GM23338 (cell line): ENCODE results near the gene DNAJC4. TPM values are rescaled to one million over a fixed set of nuclear protein-coding genes. Genes with fewer than 3 reads are reported as not detected.

Experiments
- ATAC-seq: fragments of 200-7000 bp; cut with Tn5 transposase; 3 replicates; pipeline ENCODE4 v1.9.1; 2020
- DNase-seq: peaks from one replicate; pipeline ENCODE4 v3.0.0-alpha.2; 2015; ENCODE audit warnings: low spot score
- H2AFZ ChIP-seq: fragments of 200-600 bp; sonication (generic); 2 replicates; pipeline ENCODE4 v1.8.0; 2016; ENCODE audit warnings: antibody characterized with exemption, mild to moderate bottlenecking, moderate library complexity
- H3F3A ChIP-seq: fragments of 200-600 bp; sonication (generic); replicated peaks from 2 replicates; pipeline ENCODE4 v1.8.0; 2017; ENCODE audit warnings: antibody characterized with exemption, mixed run types, low read depth
- H3K27ac ChIP-seq: fragments of 200-600 bp; sonication (generic); 2 replicates; pipeline ENCODE4 v1.6.1; 2016; ENCODE audit warnings: low read depth
- H3K27me3 ChIP-seq: fragments of 200-600 bp; sonication (generic); 2 replicates; pipeline ENCODE4 v1.8.0; 2016; ENCODE audit warnings: mild to moderate bottlenecking, mixed run types, moderate library complexity; ENCODE audit not compliant: insufficient read depth
- H3K36me3 ChIP-seq: fragments of 200-600 bp; sonication (generic); 2 replicates; pipeline ENCODE4 v1.8.0; 2016; ENCODE audit warnings: mild to moderate bottlenecking; ENCODE audit not compliant: insufficient read depth
- H3K4me1 ChIP-seq: fragments of 200-600 bp; sonication (generic); 2 replicates; pipeline ENCODE4 v1.8.0; 2016; ENCODE audit warnings: mild to moderate bottlenecking, moderate library complexity; ENCODE audit not compliant: insufficient read depth
- H3K4me2 ChIP-seq: fragments of 200-600 bp; sonication (generic); 2 replicates; pipeline ENCODE4 v1.7.1; 2017; ENCODE audit warnings: mixed run types
- H3K4me3 ChIP-seq: fragments of 200-600 bp; sonication (generic); 2 replicates; pipeline ENCODE4 v1.6.1; 2016; ENCODE audit warnings: mixed run types
- H3K79me2 ChIP-seq: fragments of 200-600 bp; sonication (generic); replicated peaks from 2 replicates; pipeline ENCODE4 v1.8.0; 2017; ENCODE audit warnings: mild to moderate bottlenecking; ENCODE audit not compliant: insufficient read depth
- H3K9me2 ChIP-seq: fragments of 200-600 bp; sonication (generic); 2 replicates; pipeline ENCODE4 v1.8.0; 2017; ENCODE audit not compliant: insufficient read depth
- H4K20me1 ChIP-seq: fragments of 200-600 bp; sonication (generic); replicated peaks from 2 replicates; pipeline ENCODE4 v1.8.0; 2017; ENCODE audit warnings: mild to moderate bottlenecking; ENCODE audit not compliant: insufficient read depth
- H3K27ac Mint-ChIP-seq: 2 replicates; pipeline ENCODE4 v1.8.0; 2020; ENCODE audit warnings: inconsistent platforms, mild to moderate bottlenecking, moderate library complexity, mixed read lengths
- H3K27me3 Mint-ChIP-seq: 3 replicates; pipeline ENCODE4 v1.8.0; 2022; ENCODE audit warnings: low read depth, mild to moderate bottlenecking, moderate library complexity, mixed read lengths, inconsistent platforms; ENCODE audit not compliant: insufficient read depth, poor library complexity
- H3K36me3 Mint-ChIP-seq: 3 replicates; pipeline ENCODE4 v1.8.0; 2021; ENCODE audit warnings: low read depth, mild to moderate bottlenecking, inconsistent platforms, moderate library complexity, mixed read lengths
- H3K4me1 Mint-ChIP-seq: 3 replicates; pipeline ENCODE4 v1.8.0; 2020; ENCODE audit warnings: mild to moderate bottlenecking, inconsistent platforms, mixed read lengths
- H3K4me3 Mint-ChIP-seq: 3 replicates; pipeline ENCODE4 v1.8.0; 2021; ENCODE audit warnings: moderate library complexity, mild to moderate bottlenecking, inconsistent platforms, mixed read lengths
- H3K9me3 Mint-ChIP-seq: 3 replicates; pipeline ENCODE4 v1.8.0; 2020; ENCODE audit warnings: moderate library complexity, mild to moderate bottlenecking, inconsistent platforms, mixed read lengths
- CTCF ChIP-seq, 2 experiments: fragments of 200-600 bp in 1 of 2; sonication (generic) in 1 of 2; conservative IDR thresholded peaks; 2 replicates each; pipeline versions ENCODE4 v1.5.1 to v1.6.1; 2016 to 2017; ENCODE audit warnings: antibody characterized with exemption in 2 of 2, low read depth in 2 of 2, mild to moderate bottlenecking in 2 of 2, moderate library complexity in 1 of 2
- EZH2 ChIP-seq: fragments of 200-600 bp; sonication (generic); IDR thresholded peaks from one replicate; pipeline ENCODE4 v1.8.0; 2017; ENCODE audit warnings: antibody characterized with exemption, mild to moderate bottlenecking, low read depth; ENCODE audit not compliant: unreplicated experiment
- EZH2phosphoT487 ChIP-seq: fragments of 200-600 bp; sonication (generic); IDR thresholded peaks from one replicate; pipeline ENCODE4 v1.8.1; 2018; ENCODE audit warnings: antibody characterized with exemption; ENCODE audit not compliant: unreplicated experiment
- JUNB ChIP-seq: IDR thresholded peaks from one replicate; pipeline ENCODE4 v1.6.1; 2016; ENCODE audit warnings: antibody characterized with exemption; ENCODE audit not compliant: unreplicated experiment
- NANOG ChIP-seq: IDR thresholded peaks from 2 replicates; pipeline ENCODE4 v1.6.1; 2016; ENCODE audit warnings: antibody characterized with exemption, borderline replicate concordance
- POLR2AphosphoS5 ChIP-seq: IDR thresholded peaks from 2 replicates; pipeline ENCODE4 v1.6.1; 2016; ENCODE audit warnings: antibody characterized with exemption, low read depth
- REST ChIP-seq: IDR thresholded peaks from one replicate; pipeline ENCODE4 v1.6.1; 2018; ENCODE audit warnings: antibody characterized with exemption; ENCODE audit not compliant: unreplicated experiment
- STAT1 ChIP-seq: IDR thresholded peaks from one replicate; pipeline ENCODE4 v1.6.1; 2016; ENCODE audit warnings: antibody characterized with exemption; ENCODE audit not compliant: unreplicated experiment
- ZNF114 ChIP-seq: fragments of 250-450 bp; sonication (Bioruptor Pico); IDR thresholded peaks from 2 replicates; pipeline ENCODE4 v1.5.0; 2020; ENCODE audit warnings: mild to moderate bottlenecking, moderate library complexity
- ZNF331 ChIP-seq: fragments of 250-450 bp; sonication (Bioruptor Pico); IDR thresholded peaks from 2 replicates; pipeline ENCODE4 v1.5.0; 2020; ENCODE audit warnings: low read depth, mild to moderate bottlenecking, moderate library complexity
- polyA plus RNA-seq: library from polyadenylated mRNA; unstranded; fragments of >200 nt; fragmentation: Nextera tagmentation; extraction: Ambion mirVana; gene quantifications from 2 replicates; pipeline ENCODE4 v1.2.1, GENCODE V29; 2016
- total RNA-seq: library from RNA; depleted of rRNA; stranded (reverse); fragments of >200 nt; shearing (Covaris generic); gene quantifications from 2 replicates; pipeline ENCODE4 v1.2.3, GENCODE V29; 2014

DNAJC4 gene
- total and polyA plus RNA-seq, 2 experiments from 2014 or later, result 10.5 to 34.4 TPM

GRCh38 chr11:64258356-64258755 is 28.0 kb downstream of the DNAJC4 start (continued):
- TF ChIP-seq CTCF (conservative IDR thresholded peaks at IDR 0.05; ENCODE audit: low read depth in 2 of 2), result no peak
- TF ChIP-seq EZH2, result no peak
- TF ChIP-seq NANOG, result no peak
- TF ChIP-seq POLR2AphosphoS5, result no peak
- no peak for TF ChIP-seq JUNB

GRCh38 chr11:64258946-64259532 is 28.7 kb downstream of the DNAJC4 start:
- Histone ChIP-seq H3K79me2 (no peaks in the 10 kb centered on the region), H3K4me1 (no peaks in the 10 kb centered on the region), H3K27ac (no peak overlapping the region), H3K4me2 (no peak overlapping the region), H3K27me3 (no peaks in the 10 kb centered on the region), H3K36me3 (peaks cover 11% of the 10 kb centered on the region), H3K4me3 (no peak overlapping the region), H3F3A (0 out of 2 replicates have a peak, but pooled peaks cover 2% of the 10 kb centered on the region), H2AFZ (no peak overlapping the region), H3K9me2 (no peaks in the 10 kb centered on the region), H4K20me1 (0 out of 2 replicates have a peak, but pooled peaks cover 4% of the 10 kb centered on the region)
- ATAC-seq (no peak), DNase-seq (no peak)
- H3K9me3 Mint-ChIP-seq, result no peaks in the 10 kb centered on the region
- peaks cover 65% of the 10 kb centered on the region for H3K36me3 Mint-ChIP-seq
- TF ChIP-seq JUNB (no peak), REST (no peak), POLR2AphosphoS5 (no peak), EZH2phosphoT487 (no peak), STAT1 (no peak), ZNF114 (CRISPR knock-in tag) (no peak), ZNF331 (CRISPR knock-in tag) (no peak)
- H3K27me3 Mint-ChIP-seq, result peaks cover 11% of the 10 kb centered on the region
- no peak overlapping the region for H3K27ac Mint-ChIP-seq
- H3K4me1 Mint-ChIP-seq, result peaks cover 8% of the 10 kb centered on the region; the same call in 2 of the 3 replicates
- no peak overlapping the region for H3K4me3 Mint-ChIP-seq
